ENCODE measurements around the gene SPDYE16.
"Not testable (repeated sequence)": the region's sequence is repeated elsewhere in the genome, so short reads cannot be mapped to it uniquely, and the experiment has no call there.

Gene SPDYE16

GRCh38 chr7:76499201-76499923 is 43.7 kb downstream of the SPDYE16 start:
- DNase-seq (ENCODE audit: low read depth, low spot score); POLR2A ChIA-PET; H3K4me3 ChIP-seq (ENCODE audit: low read depth, low read length); CTCF ChIA-PET: not testable (repeated sequence)

- POLR2A ChIA-PET; DNase-seq (ENCODE audit: low read depth, low spot score); H3K4me3 ChIP-seq (ENCODE audit: low read depth, low read length); CTCF ChIA-PET: not testable (repeated sequence)
These were observed 44.4 kb downstream of the SPDYE16 start for GRCh38 chr7:76498583-76499200.

- POLR2A ChIA-PET; H3K4me3 ChIP-seq (ENCODE audit: low read depth, low read length); DNase-seq (ENCODE audit: low read depth, low spot score); CTCF ChIA-PET: not testable (repeated sequence)
These were observed 45.0 kb downstream of the SPDYE16 start for GRCh38 chr7:76497918-76498582.

GRCh38 chr7:76495717-76496116 is 47.4 kb downstream of the SPDYE16 start:
- H3K4me3 ChIP-seq (ENCODE audit: low read depth, low read length); DNase-seq (ENCODE audit: low read depth, low spot score); CTCF ChIA-PET: not testable (repeated sequence)
- POLR2A ChIA-PET: interaction anchor here (0.6 kb wide), 1 partner anchor 838 kb away, joined by 3 read pairs; no protein-coding TSS in a partner anchor

- H3K4me3 ChIP-seq (ENCODE audit: low read depth, low read length); POLR2A ChIA-PET; CTCF ChIA-PET; DNase-seq (ENCODE audit: low read depth, low spot score): not testable (repeated sequence)
These were observed 51.0 kb downstream of the SPDYE16 start for GRCh38 chr7:76492139-76492538.

- POLR2A ChIA-PET; DNase-seq (ENCODE audit: low read depth, low spot score); CTCF ChIA-PET; H3K4me3 ChIP-seq (ENCODE audit: low read depth, low read length): not testable (repeated sequence)
These were observed 55.1 kb downstream of the SPDYE16 start for GRCh38 chr7:76487969-76488368.

- POLR2A ChIA-PET; CTCF ChIA-PET; H3K4me3 ChIP-seq (ENCODE audit: low read depth, low read length); DNase-seq (ENCODE audit: low read depth, low spot score): not testable (repeated sequence)
These were observed 56.5 kb downstream of the SPDYE16 start for GRCh38 chr7:76486618-76487017.

- POLR2A ChIA-PET; H3K4me3 ChIP-seq (ENCODE audit: low read depth, low read length); DNase-seq (ENCODE audit: low read depth, low spot score); CTCF ChIA-PET: not testable (repeated sequence)
These were observed 57.1 kb downstream of the SPDYE16 start for GRCh38 chr7:76485822-76486610.

DNA sequence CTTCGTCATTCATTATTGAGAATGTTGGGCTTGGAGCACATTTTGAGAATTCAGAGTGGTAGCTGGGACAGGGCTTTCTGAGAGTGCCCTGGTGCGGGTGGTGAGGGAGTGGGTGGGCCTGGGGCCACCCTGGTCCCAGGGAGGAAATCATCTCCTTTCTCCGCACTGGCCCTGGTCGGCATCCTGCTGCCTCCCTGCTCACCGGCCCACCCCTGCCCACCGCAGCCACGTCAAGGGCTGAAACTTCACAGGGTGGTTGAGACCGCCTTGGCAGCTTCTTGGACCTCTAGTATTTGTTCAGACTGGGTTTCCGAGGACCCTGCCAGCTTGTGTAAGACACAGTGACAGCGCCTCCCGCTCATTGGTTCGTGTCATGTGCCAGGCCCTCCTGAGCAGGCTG is 58.6 kb downstream of the SPDYE16 start:
- DNase-seq (ENCODE audit: low read depth, low spot score); POLR2A ChIA-PET; H3K4me3 ChIP-seq (ENCODE audit: low read depth, low read length); CTCF ChIA-PET: not testable (repeated sequence)

DNA sequence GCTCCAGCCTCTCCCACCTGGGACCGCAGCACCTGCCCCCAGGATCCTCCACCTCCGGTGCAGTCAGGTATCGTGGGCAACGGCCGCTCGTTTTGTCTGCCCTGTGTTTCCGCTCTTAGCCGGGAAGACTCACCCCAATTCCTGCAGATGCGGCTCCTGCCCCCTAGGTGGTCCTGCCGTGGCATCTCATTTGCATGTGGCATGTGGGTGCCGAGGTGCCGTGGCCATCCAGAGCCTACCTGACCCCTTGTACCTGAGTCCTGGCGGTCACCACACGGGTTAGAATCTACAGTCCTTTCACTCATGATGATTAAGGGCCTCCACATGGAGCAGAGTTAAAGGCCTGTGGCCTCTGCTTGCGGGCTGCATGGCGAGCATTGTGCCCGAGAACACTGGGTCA is 60.0 kb downstream of the SPDYE16 start:
- H3K4me3 ChIP-seq (ENCODE audit: low read depth, low read length); DNase-seq (ENCODE audit: low read depth, low spot score); CTCF ChIA-PET; POLR2A ChIA-PET: not testable (repeated sequence)

GRCh38 chr7:76482660-76483059 is 60.4 kb downstream of the SPDYE16 start:
- POLR2A ChIA-PET; DNase-seq (ENCODE audit: low read depth, low spot score); CTCF ChIA-PET; H3K4me3 ChIP-seq (ENCODE audit: low read depth, low read length): not testable (repeated sequence)
